GM08714 (cell line): ENCODE measurements around the gene RASAL1.

Source experiments
- H3K4me3 ChIP-seq: fragments of 200-500 bp; sonication (Bioruptor generic); 2 replicates; pipeline ENCODE4 v1.5.1; 2014; ENCODE audit warnings: mild to moderate bottlenecking, low read length, inconsistent platforms
- ZNF274 ChIP-seq: IDR thresholded peaks from 2 replicates; pipeline ENCODE4 v1.6.1; 2012; ENCODE audit warnings: mild to moderate bottlenecking, low read depth, low read length

RASAL1 gene

GRCh38 chr12:113066813-113067400 is 68.7 kb downstream of the RASAL1 start:
- no peak overlapping the region for H3K4me3 ChIP-seq
- no peak for TF ChIP-seq ZNF274

DNA sequence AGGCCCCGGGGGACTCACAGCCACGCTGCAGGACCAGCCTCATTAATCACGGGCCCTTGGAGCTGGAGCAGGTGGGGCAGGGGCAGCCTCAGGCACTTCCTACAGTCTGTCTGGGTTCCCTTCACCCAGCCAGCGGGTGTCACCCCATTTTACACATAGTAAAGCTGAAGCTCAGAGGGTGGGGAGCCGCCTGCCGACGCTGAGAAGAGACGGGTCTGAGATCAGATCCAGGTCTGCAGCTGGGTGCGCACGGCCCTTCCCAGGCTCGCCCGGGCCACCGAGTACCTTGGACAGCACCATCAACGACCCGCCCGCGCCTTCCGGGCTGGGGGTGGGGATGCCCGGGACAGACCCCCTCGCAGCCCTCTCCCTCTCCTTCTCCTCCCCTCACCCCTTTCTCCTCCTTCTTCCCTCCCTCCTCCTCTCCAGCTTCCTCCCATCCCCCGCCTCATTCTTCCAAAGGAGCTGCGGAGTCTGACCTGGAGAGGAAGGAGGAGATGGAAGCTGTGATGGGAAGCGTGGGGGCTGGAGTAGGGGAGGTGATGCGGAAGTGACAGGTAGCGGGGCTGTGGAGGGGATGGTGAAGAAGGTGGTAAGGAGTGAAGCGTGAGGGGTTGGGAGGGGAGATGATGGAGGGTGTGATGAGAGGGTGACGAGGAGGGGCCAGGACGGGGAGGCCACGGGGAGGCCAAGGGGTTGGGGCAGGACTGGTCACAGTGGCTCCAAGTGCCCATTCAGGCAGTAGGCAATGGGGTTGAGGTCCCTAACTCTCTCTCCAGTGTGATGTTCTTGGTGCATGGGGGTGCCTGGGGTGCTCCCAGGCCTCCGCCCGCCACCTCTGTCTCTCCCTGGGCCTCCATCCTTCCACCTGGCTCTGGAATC is 70.2 kb downstream of the RASAL1 start:
- TF ChIP-seq ZNF274, result no peak
- no peak overlapping the region for H3K4me3 ChIP-seq

DNA sequence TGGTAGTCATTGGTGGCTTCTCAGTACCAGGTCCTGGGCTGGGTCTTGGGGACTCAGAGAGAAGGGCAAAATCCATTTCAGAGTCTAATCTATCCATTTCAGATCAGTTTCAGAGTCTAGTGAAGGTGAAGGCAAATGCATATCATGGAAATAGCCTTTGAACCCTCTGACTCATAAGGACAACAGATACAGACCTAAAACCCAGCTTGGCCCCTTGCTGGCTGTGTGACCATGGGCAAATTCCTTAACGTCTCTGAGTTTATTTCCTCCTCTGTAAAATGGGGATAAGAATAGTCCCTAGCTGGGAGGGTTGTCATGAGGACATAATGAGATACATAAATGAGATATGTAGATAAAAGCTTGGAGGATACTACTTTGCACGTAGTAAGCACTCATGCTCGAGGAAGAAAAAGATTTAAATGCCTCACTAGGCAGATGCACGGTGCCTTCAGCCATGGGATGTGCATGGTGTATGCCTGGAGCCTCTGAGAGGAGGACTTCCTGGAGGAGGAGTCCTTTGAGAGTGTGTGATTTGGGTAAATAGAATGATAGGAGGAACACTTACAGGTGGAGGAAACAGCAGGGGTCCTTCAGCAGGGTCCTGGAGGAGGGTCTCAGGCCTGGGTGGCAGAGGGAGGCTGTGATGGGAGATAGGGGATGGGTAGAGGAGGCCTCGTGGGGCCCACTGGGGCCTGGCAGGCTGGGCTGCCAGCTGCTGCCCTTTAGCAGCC is 71.0 kb downstream of the RASAL1 start:
- H3K4me3 ChIP-seq, result no peak overlapping the region
- TF ChIP-seq ZNF274, result no peak

DNA sequence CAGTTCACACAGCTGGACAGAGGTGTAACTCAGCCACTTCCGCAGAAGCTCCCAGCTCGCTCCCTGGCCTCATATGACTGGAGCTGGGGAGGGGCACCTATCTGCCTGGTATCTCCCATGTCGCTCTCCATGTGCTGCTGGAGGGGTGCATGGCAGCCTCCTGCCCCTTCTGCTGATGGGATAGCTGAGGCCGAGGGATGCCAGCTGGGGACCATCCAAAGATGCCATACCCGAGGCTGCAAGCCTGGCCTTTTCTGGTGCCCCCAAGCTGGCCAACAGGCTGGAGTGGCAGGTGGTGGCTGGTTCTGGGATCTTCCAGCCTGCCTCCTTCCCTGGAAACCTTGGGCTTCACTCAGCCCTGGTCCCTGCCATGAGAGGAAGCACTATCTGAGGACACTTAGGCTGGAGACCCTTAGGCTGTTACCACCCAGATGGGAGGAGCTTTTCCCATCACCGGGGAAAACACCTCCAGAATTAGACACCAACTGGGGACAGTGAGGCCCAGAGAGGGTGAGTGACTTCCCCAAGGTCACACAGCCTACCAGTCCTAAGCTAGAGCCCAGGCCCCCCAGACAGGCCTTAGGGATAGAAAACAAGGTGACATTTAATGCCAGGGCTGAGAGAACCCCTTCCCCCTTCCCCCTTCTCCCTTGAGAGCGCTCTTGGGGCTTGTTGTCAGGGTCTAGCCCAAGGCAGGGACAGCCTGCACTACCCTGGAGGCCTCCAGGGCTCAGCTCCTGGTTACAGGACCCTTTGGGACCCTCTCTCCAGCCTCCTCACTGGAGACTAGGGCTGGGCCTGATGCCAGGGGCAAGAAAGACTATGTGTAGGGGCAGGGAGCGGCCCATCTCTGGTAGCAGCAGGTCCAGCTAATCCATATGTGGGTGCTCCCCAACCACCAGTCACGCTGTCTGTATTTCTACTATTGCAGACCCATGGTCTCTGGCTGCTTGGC is 71.9 kb downstream of the RASAL1 start:
- H3K4me3 ChIP-seq, result no peak overlapping the region
- no peak for TF ChIP-seq ZNF274

- TF ChIP-seq ZNF274, result no peak
- no peak overlapping the region for H3K4me3 ChIP-seq
Measured at GRCh38 chr12:113062502-113063395, 72.8 kb downstream of the RASAL1 start.

- no peak for TF ChIP-seq ZNF274
- no peak overlapping the region for H3K4me3 ChIP-seq
Measured at GRCh38 chr12:113061061-113061694, 74.4 kb downstream of the RASAL1 start.

DNA sequence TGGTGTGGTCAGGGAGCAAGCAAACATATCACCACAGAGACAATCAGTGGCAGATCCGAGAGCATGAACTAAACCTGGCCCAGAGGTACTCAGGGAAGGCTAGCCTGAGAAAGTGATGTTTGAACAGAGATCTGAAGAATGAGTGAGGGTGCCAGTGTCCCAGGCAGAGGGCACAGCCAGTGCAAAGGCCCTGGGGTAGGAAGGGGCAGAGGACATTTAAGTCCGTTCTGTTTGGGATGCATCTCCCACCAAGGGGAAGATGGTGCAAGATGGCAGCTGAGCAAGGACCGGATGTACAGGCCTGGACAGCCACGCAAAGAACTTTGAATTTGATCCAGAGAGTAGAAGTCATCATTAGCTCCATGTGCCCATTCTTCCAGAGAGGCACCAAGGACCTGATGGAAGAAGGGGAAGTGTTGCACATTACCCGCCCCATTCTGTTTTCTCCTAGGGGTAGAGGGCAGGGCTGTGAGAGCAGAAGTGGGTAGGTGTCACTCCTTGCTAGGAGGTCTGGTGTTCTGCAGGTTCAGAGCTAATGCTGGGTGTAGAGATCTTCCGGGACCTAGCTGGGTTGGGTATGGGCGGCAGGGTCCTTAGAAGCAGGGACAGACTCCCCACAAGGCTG is 75.1 kb downstream of the RASAL1 start:
- no peak overlapping the region for H3K4me3 ChIP-seq
- no peak for TF ChIP-seq ZNF274

GRCh38 chr12:113059071-113059595 is 76.4 kb downstream of the RASAL1 start:
- no peak for TF ChIP-seq ZNF274
- no peak overlapping the region for H3K4me3 ChIP-seq

GRCh38 chr12:113058553-113058952 is 77.0 kb downstream of the RASAL1 start:
- TF ChIP-seq ZNF274, result no peak
- H3K4me3 ChIP-seq, result no peak overlapping the region

GRCh38 chr12:113057565-113058485 is 77.7 kb downstream of the RASAL1 start:
- no peak overlapping the region; the same call in 1 of the 2 replicates for H3K4me3 ChIP-seq
- TF ChIP-seq ZNF274, result no peak
